ENCODE results near the gene HS3ST5. TPM values are rescaled to one million over a fixed set of nuclear protein-coding genes. Genes with fewer than 3 reads are reported as not detected.

The HS3ST5 gene, protein sequence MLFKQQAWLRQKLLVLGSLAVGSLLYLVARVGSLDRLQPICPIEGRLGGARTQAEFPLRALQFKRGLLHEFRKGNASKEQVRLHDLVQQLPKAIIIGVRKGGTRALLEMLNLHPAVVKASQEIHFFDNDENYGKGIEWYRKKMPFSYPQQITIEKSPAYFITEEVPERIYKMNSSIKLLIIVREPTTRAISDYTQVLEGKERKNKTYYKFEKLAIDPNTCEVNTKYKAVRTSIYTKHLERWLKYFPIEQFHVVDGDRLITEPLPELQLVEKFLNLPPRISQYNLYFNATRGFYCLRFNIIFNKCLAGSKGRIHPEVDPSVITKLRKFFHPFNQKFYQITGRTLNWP
- 1 to 10 TPM in 1 of 2 donors, under 1 TPM in 1; 0.31 to 2.0 TPM for total RNA-seq
- 1.6 TPM for polyA plus RNA-seq (2013, experiment 1 of 2)
- polyA plus RNA-seq (2013, experiment 2 of 2): 2.0 TPM
- long read RNA-seq, experiment 1: 0 reads
- long read RNA-seq, experiment 2: 0 reads
- long read RNA-seq, experiment 3, partial matches to known transcripts: 0 of 1 reads
- long read RNA-seq, experiment 3, other reads (novel, unspliced or antisense): 0 of 1 reads
- long read RNA-seq, experiment 4: 0 reads

DNA sequence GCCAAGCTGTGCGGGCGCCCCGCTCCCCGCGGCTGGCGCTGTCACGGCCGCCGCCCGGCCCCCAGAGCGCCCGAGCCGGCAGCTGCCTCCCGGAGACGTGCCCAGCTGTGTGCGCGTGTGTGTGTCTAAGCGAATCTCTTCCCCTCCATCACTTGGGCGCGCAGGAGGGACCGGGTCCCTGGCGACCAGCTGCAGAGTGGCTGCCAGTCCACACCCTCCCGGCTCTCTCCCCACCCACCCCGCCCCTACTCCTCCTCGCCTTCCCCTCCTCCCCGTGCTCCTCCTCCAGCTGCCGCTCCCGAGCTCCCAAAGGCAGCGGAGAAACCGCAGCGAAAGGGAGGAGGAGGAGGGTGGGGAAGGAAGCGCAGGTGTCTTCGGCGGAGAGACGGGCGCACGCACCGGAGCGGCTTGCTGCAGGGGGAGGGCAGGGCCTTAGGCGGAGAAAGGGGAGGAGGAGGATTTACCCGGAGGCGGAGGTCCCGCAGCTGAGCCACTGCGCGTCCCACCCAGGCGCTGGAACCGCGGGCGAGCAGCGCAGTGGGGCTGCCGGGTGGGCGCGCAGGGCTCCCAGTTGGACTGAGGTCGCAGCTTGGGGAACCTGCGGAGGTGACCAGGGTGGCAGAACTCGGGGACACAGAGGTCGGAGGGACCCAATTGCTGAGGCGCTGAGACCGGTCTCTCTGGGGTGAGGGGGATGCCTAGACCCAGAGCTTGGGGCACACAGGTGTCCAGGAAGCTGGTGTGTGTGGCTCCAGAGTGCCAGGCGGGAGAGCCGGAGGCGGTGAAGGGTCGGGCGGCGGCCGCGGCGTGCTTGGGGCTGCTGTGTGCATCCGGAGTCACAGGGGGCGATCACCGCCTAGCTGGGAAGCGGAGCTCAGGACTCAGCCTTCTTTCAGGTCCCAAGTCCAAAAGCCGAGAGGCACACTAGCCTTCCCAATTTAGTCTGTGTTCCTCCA lies at the start of gene HS3ST5:
HS3ST5 (minus strand) TSS at position 198 of the 956 bp plus-strand sequence. CDS start 280,178 bp downstream, outside the sequence.
- peak within 1 kb of the TSS; percentile 87 for H3K4me3 ChIP-seq (ENCODE audit: low read length)
- DNase-seq: peak; percentile 95
- Mint-ChIP-seq H3K9me3 (no peaks in the 10 kb centered on the region), H3K27me3 (ENCODE audit: insufficient read depth) (peaks cover 25% of the 10 kb centered on the region), H3K36me3 (ENCODE audit: low read depth) (no peaks in the 10 kb centered on the region), H3K4me1 (peaks cover 27% of the 10 kb centered on the region), H3K4me3 (peak within 1 kb of the TSS; percentile 76), H3K27ac (no peak within 1 kb of the TSS)
- 0 to 1% methylated on average over 15 to 69 of the region's 73 CpGs for WGBS, 2 experiments (ENCODE audit: insufficient coverage in 1 of 2, insufficient read length in 1 of 2)
- H3K27ac ChIP-seq (ENCODE audit: low read depth, low read length): no peak within 1 kb of the TSS
- H3K27me3 ChIP-seq (ENCODE audit: control insufficient read depth, insufficient read depth, low read length, poor library complexity, severe bottlenecking): peaks cover 11% of the 10 kb centered on the region
- no peak within 1 kb of the TSS for H3K9ac ChIP-seq (ENCODE audit: extremely low read depth, low read length, poor library complexity, severe bottlenecking)
- H3K4me1 ChIP-seq (ENCODE audit: control insufficient read depth, insufficient read depth, low read length): no peaks in the 10 kb centered on the region
- no peaks in the 10 kb centered on the region for H3K36me3 ChIP-seq (ENCODE audit: control insufficient read depth, insufficient read depth, low read length)
- no peaks in the 10 kb centered on the region for H3K9me3 ChIP-seq (ENCODE audit: control insufficient read depth, low read length)
- TF ChIP-seq, protein P1, sequence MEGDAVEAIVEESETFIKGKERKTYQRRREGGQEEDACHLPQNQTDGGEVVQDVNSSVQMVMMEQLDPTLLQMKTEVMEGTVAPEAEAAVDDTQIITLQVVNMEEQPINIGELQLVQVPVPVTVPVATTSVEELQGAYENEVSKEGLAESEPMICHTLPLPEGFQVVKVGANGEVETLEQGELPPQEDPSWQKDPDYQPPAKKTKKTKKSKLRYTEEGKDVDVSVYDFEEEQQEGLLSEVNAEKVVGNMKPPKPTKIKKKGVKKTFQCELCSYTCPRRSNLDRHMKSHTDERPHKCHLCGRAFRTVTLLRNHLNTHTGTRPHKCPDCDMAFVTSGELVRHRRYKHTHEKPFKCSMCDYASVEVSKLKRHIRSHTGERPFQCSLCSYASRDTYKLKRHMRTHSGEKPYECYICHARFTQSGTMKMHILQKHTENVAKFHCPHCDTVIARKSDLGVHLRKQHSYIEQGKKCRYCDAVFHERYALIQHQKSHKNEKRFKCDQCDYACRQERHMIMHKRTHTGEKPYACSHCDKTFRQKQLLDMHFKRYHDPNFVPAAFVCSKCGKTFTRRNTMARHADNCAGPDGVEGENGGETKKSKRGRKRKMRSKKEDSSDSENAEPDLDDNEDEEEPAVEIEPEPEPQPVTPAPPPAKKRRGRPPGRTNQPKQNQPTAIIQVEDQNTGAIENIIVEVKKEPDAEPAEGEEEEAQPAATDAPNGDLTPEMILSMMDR (conservative IDR thresholded peaks at IDR 0.05): peak; percentile 90

DNA sequence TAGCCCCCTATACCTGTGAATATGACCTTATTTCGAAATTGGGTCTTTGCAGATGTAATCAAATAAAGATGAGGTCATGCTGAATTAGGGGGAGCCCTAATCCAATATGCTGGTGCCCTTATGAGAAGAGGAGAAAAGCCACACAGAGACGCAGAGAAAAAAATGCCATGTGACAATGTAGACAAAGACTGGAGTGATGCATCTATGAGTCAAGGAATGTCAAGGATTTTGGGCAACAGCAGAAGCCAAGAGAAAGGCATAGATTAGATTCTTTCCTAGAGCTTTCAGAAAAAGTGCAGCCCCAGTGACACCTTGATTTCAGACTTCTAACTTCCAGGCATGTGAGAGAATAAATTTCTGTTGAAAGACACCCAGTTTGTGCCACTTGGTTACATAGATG lies 47.4 kb upstream of the HS3ST5 start:
- H3K27me3 Mint-ChIP-seq (ENCODE audit: insufficient read depth): no peaks in the 10 kb centered on the region
- H3K27me3 ChIP-seq (ENCODE audit: control insufficient read depth, insufficient read depth, low read length, poor library complexity, severe bottlenecking): no peaks in the 10 kb centered on the region
- no peak for DNase-seq
- peaks cover 3% of the 10 kb centered on the region for H3K4me1 ChIP-seq (ENCODE audit: control insufficient read depth, insufficient read depth, low read length)
- no peak overlapping the region for H3K9ac ChIP-seq (ENCODE audit: extremely low read depth, low read length, poor library complexity, severe bottlenecking)
- H3K4me1 Mint-ChIP-seq: peaks cover 20% of the 10 kb centered on the region
- no peak overlapping the region for H3K4me3 ChIP-seq (ENCODE audit: low read length)
- 59 to 79% methylated on average over 1 to 2 of the region's 2 CpGs for WGBS, 2 experiments (ENCODE audit: insufficient coverage in 1 of 2, insufficient read length in 1 of 2)
- TF ChIP-seq, protein P1 (conservative IDR thresholded peaks at IDR 0.05): no peak
- H3K27ac Mint-ChIP-seq: no peak overlapping the region
- H3K9me3 Mint-ChIP-seq: no peaks in the 10 kb centered on the region
- H3K4me3 Mint-ChIP-seq: no peak overlapping the region
- H3K9me3 ChIP-seq (ENCODE audit: control insufficient read depth, low read length): no peaks in the 10 kb centered on the region
- no peaks in the 10 kb centered on the region for H3K36me3 Mint-ChIP-seq (ENCODE audit: low read depth)
- no peak overlapping the region for H3K27ac ChIP-seq (ENCODE audit: low read depth, low read length)
- no peaks in the 10 kb centered on the region for H3K36me3 ChIP-seq (ENCODE audit: control insufficient read depth, insufficient read depth, low read length)

- Mint-ChIP-seq H3K27ac (no peak overlapping the region), H3K4me1 (peaks cover 22% of the 10 kb centered on the region), H3K27me3 (ENCODE audit: insufficient read depth) (no peaks in the 10 kb centered on the region), H3K9me3 (no peaks in the 10 kb centered on the region), H3K36me3 (ENCODE audit: low read depth) (no peaks in the 10 kb centered on the region), H3K4me3 (no peak overlapping the region)
- no peaks in the 10 kb centered on the region for H3K9me3 ChIP-seq (ENCODE audit: control insufficient read depth, low read length)
- no peaks in the 10 kb centered on the region for H3K36me3 ChIP-seq (ENCODE audit: control insufficient read depth, insufficient read depth, low read length)
- peaks cover 3% of the 10 kb centered on the region for H3K4me1 ChIP-seq (ENCODE audit: control insufficient read depth, insufficient read depth, low read length)
- no peaks in the 10 kb centered on the region for H3K27me3 ChIP-seq (ENCODE audit: control insufficient read depth, insufficient read depth, low read length, poor library complexity, severe bottlenecking)
- TF ChIP-seq, protein P1 (conservative IDR thresholded peaks at IDR 0.05): no peak
- no peak overlapping the region for H3K9ac ChIP-seq (ENCODE audit: extremely low read depth, low read length, poor library complexity, severe bottlenecking)
- no peak for DNase-seq
- H3K4me3 ChIP-seq (ENCODE audit: low read length): no peak overlapping the region
- no peak overlapping the region for H3K27ac ChIP-seq (ENCODE audit: low read depth, low read length)
These were observed 46.3 kb upstream of the HS3ST5 start for GRCh38 chr6:114389111-114389510.

Measured in endodermal cell (in vitro differentiated cells).